ENCODE results near the gene GALNT9.
"Not testable (repeated sequence)": the region's sequence is repeated elsewhere in the genome, so short reads cannot be mapped to it uniquely, and the experiment has no call there.

The GALNT9 gene

GRCh38 chr12:132311201-132311915, 18.0 kb downstream of the GALNT9 start:
- no peak for DNase-seq

- DNase-seq: no peak
These were observed 19.0 kb downstream of the GALNT9 start for GRCh38 chr12:132310181-132311040.

- no peak for DNase-seq
These were observed 19.7 kb downstream of the GALNT9 start for GRCh38 chr12:132309596-132310086.

GRCh38 chr12:132308853-132309595, 20.4 kb downstream of the GALNT9 start:
- no peak for DNase-seq

- DNase-seq: no peak
These were observed 21.2 kb downstream of the GALNT9 start for GRCh38 chr12:132307976-132308852.

GRCh38 chr12:132306885-132307191, 22.6 kb downstream of the GALNT9 start:
- no peak for DNase-seq

- no peak for DNase-seq
These were observed 23.2 kb downstream of the GALNT9 start for GRCh38 chr12:132305991-132306884.

GRCh38 chr12:132305560-132305966, 23.8 kb downstream of the GALNT9 start:
- DNase-seq: no peak

- not testable (repeated sequence) for DNase-seq
These were observed 24.5 kb downstream of the GALNT9 start for GRCh38 chr12:132304866-132305265.

GRCh38 chr12:132303853-132304373, 25.5 kb downstream of the GALNT9 start:
- DNase-seq: not testable (repeated sequence)

GRCh38 chr12:132302466-132303358, 26.7 kb downstream of the GALNT9 start:
- DNase-seq: no peak

- no peak for DNase-seq
These were observed 28.3 kb downstream of the GALNT9 start for GRCh38 chr12:132300789-132301722.

- no peak for DNase-seq
These were observed 33.3 kb downstream of the GALNT9 start for GRCh38 chr12:132296063-132296462.

- not testable (repeated sequence) for DNase-seq
These were observed 33.8 kb downstream of the GALNT9 start for GRCh38 chr12:132295561-132295960.

- DNase-seq: no peak
These were observed 34.3 kb downstream of the GALNT9 start for GRCh38 chr12:132295101-132295526.

- no peak for DNase-seq
These were observed 35.0 kb downstream of the GALNT9 start for GRCh38 chr12:132294121-132295034.
